Stimulated activated CD4-positive, alpha-beta T cell treated with anti-CD3 and anti-CD28 coated beads, TNF-alpha, amount 100 ng/mL, for 48 hours (primary cell): ENCODE measurements around the gene POLR2J3.
"Not testable (repeated sequence)": the region's sequence is repeated elsewhere in the genome, so short reads cannot be mapped to it uniquely, and the experiment has no call there.

Experiments used
- DNase-seq, 3 donors: peaks; one replicate each; pipeline ENCODE4 v3.0.0-alpha.2; 2020; ENCODE audit warnings: low read depth in 3 of 3

The POLR2J3 gene

DNA sequence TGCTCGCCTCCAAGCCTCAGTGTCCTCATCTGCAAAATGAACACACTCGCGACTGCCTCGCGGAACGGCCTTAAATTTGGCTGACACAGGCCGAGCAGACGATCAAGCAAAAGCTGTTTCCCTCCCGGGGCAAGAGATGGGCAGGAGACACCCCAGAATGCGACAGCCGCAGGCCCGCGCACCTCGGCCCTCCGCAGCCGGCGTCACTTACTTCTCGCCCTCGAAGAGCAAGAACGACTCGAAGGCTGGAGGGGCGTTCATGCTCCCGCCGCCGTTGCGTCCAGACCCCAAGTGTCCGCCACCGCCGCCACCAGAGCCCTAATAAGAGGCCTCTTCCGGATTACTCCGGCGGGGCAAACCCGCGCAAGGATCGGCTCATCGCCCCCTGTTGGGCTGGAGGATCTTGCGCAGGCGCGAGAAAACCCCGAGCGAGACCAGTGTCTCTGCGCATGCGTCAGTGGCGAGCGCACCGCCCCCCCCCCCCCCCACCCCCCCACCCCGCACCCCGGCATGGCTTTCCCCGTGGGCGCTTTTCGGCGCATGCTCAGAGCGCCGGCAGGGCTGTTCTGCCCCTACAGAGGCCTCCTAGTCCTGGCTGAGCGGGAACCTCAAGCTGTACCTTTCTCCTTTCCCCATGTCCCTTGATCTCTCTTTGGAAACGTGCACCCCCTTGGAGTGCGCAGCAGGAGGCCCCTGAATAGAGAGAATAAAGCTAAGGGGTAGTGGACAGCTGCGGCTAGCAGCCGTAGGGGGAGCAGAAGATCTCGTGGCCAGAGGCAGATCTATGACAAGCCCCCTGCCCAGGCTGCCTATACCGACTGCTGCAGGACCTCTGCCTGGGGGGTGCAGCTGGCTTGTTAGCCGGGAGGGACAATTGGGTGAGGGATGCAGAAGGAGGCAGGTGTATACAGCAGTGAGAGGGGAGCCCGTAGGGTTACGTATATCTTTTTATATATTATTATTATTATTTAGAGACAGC, at the start of gene POLR2J3:
Gene POLR2J3 (minus strand): TSS at position 323 of the 979 bp plus-strand sequence. CDS start 62 bp downstream, at position 261.
- peak; percentile 86 to 100 (median 99) for DNase-seq

DNA sequence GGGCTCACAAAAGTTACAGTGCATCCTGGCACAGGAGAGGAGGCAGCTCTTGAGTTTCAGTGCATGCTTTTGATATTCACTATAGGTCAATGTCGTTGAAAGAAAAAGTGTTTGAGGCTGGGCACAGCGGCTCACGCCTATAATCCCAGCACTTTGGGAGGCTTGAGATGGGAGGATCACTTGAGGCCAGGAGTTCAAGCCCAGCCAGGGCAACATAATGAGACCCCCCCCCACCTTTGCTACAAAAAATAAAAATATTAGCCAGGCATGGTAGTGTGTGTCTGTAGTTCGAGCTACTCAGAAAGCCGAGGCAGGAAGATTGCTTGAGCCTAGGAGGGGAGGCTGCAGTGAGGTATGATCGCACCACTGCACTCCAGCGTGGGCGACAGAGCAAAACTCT, 45.7 kb upstream of the POLR2J3 start:
- DNase-seq: not testable (repeated sequence)

DNA sequence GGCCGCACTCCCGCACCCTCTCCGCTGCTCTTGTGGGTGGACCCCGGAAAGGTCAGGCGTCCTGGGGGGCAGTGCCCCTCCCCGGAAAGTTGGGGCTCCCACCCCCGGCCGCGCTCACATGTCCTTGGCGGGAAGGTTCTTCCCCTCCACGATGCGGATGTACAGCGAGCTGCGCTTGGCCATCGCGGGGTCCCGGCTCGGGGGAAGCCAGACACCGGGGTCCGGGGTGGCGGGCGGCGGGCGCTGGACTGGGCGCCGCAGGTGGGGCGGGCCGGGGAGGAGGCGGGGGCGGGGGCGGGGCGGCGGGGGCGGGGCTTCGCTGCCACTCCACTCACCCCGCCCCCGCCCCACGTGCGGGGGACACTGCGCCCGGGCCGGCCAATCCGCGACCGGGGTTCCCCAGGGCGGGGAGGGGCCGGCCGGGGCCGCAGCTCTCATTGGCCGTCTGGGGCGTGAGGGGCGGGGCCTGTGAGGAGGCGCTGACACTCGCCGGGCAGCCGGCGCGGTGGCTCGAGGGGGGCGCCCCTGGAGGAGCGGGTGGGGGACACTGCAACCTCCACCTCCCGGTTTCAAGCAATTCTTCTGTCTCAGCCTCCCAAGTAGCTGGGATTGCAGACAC, 44.2 kb upstream of the POLR2J3 start, which contains the start of gene RASA4:
Gene RASA4 (minus strand): TSS at position 250 of the 619 bp plus-strand sequence. CDS start 67 bp downstream, at position 183.
- not testable (repeated sequence) for DNase-seq

DNA sequence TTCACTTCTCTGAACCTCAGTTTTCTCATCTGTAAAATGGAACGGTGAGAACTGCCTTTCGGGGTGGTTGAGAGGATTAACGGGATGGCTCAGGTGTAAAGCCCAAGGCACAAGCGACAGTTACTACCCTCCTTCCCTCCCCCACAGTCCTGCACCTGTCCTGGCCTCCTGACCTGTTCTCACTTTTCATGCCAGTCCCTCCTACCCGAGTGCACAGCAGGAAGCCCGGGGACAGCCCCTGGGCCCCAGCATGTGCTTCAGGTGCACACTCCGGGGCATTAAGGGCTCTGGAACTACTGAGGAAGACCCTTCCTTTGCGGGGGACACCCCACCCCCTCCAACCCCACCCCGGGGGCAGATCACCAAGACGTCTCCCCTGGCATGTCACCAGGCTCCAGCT, 43.5 kb upstream of the POLR2J3 start:
- not testable (repeated sequence) for DNase-seq

GRCh38 chr7:102614873-102615272, 42.5 kb upstream of the POLR2J3 start:
- not testable (repeated sequence) for DNase-seq

GRCh38 chr7:102614346-102614697, 41.9 kb upstream of the POLR2J3 start:
- not testable (repeated sequence) for DNase-seq

DNA sequence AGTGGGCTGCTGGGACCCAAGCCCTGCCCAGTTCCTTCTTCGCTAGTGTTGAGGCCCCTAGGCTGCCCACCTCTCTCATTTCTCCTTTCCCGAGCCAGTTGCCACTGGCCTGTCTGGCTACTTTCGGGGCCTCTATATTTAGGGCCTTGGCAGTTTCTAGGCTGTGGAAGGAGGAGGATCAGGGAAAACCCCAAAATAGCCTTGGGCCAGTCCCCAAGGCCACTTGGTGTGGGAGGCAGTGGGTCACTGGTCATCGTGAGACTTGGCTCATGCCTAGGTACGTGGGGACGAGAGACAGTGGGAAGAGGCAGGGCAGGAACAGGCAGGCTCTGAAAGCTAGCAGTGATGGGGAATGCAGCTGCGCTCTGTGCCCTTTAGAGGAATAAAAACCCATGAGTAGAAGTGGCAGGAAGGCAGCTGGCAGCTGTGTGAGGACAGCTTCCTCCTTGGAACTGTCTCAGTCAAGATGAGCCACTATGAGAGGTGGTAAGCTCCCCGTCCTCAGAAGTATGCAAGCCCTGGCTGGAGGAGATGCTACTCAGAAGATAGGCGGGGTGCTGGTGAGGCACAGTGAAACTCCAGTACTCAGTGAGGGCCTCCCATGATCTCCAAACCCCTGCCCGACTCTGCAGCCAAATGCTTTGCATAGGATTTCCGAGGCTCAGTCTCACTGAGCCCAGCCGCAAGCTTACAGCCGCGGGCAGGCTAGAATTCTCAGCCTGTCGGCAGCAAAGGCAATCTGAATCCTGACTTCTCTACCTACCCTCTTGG, 41.4 kb upstream of the POLR2J3 start:
- not testable (repeated sequence) for DNase-seq

DNA sequence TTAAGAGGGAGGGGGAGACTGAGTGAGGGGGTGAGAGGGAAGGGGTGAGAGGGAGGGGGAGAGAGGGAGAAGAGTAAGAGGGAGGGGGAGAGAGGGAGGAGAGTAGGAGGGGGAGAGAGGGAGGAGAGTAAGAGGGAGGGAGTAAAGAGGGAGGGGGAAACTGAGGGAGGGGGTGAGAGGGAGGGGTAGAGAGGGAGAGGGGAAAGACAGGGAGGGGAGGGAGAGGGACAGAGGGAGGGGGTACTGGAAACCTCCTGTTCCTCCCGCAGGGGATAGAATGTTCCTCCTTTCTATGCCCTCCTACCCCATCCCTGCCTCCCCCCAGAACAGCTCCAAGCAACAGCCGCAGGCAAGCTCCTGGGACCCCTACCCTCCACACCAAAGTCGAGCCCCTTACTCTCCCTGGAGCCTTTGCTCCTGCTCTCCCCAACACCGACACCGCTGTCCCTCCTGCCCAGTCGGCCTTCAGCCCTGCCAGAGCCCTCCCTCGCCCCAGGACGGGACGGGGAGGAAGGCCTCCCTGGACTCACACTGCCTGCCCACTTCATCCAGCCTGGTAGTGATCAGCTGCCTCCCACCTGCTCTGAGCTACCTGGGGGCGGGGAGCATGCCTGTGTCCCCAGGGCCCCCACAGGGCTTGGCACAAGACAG, 39.4 kb upstream of the POLR2J3 start:
- DNase-seq: not testable (repeated sequence)

DNA sequence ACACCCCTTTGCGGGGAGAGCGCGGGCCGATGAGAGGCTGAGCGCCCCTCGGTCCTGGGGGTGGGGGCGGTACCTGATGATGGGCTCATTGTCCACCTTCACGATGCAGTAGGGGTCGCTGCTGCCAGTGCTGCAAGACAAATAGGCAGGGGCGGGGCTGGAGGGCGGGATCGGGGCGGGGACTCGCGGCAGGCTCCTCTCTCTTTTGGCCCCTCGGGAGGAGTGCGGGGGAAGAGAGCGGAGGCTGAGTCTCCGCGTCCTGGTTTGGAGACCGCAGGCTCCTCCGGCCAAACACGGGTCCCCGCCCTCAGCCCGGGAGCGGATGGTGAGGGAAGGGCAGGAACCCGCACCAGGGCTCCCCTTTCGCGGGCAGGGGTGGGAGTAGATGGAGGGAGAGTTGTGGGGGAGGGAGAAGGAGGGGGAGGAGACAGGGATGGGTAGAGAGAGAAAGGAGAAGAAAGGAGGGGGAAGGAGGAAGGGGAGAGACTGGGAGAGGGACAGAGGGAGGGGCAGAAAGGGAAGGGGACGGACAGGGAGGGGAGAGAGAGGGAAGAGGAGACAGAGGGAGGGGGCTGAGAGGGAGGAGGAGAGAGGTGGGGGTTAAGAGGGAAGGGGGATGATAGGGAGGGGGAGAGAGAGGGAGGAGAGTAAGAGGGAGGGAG, 38.8 kb upstream of the POLR2J3 start:
- not testable (repeated sequence) for DNase-seq

- DNase-seq: not testable (repeated sequence)
These were observed 38.1 kb upstream of the POLR2J3 start for GRCh38 chr7:102610441-102610840.

- not testable (repeated sequence) for DNase-seq
These were observed 37.4 kb upstream of the POLR2J3 start for GRCh38 chr7:102609734-102610133.

- not testable (repeated sequence) for DNase-seq
These were observed 34.5 kb upstream of the POLR2J3 start for GRCh38 chr7:102606848-102607247.

DNA sequence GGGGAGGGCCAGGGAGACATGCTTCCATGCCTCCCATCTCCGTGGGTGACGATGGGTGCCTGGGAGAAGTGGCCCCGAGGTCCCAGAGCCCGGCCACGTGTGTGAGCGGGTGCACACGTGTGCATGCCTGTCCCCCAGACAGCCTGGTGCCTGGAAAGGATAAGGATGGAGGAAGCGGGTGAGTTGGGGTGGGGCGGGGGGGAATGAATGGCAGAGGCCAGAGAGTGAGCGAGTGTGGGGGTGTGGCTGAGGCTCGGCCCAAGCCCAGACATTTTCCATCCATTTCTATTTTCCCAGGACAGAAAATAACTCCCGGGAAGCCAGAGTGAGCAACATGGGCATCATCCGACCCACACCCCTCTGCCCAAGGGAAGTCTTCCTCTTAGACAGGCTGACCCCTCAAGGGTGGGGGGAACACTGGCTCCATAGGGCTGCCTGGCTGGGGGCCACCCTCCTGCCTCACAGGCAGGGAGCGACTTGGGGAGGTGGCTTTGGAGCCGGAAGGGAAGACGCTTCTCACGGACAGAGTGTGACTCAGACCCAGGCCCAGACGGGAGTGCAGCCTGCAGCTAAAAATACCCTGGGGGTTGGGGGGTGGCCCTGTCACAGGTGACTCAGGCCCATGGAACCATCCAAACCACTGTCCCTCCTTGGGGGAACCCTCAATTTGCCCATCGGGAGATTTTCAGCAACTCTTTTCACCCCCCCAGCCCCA, 32.2 kb upstream of the POLR2J3 start:
- not testable (repeated sequence) for DNase-seq

- DNase-seq: not testable (repeated sequence)
These were observed 29.9 kb upstream of the POLR2J3 start for GRCh38 chr7:102602317-102602716.

DNA sequence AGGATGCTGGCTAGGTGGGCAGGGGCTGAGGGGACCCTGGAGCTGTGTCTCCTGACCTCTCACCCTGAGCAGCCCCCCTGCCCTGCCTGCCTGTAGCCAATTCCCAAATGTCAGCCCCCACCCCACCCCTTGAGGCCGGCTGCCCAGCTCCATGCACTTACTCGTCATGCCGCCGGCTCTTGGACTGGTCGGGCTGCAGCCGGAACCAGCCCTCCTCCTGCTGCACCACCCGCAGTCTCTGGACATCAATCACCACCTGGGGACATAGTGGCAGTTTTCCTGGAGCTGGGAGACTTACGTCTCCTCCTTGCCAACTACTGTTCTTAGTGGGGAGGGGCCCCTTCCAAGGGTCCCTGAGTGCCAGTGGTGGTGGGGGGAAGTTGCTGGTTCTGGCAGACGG, 27.3 kb upstream of the POLR2J3 start:
- not testable (repeated sequence) for DNase-seq

- not testable (repeated sequence) for DNase-seq
These were observed 23.7 kb upstream of the POLR2J3 start for GRCh38 chr7:102596036-102596435.

DNA sequence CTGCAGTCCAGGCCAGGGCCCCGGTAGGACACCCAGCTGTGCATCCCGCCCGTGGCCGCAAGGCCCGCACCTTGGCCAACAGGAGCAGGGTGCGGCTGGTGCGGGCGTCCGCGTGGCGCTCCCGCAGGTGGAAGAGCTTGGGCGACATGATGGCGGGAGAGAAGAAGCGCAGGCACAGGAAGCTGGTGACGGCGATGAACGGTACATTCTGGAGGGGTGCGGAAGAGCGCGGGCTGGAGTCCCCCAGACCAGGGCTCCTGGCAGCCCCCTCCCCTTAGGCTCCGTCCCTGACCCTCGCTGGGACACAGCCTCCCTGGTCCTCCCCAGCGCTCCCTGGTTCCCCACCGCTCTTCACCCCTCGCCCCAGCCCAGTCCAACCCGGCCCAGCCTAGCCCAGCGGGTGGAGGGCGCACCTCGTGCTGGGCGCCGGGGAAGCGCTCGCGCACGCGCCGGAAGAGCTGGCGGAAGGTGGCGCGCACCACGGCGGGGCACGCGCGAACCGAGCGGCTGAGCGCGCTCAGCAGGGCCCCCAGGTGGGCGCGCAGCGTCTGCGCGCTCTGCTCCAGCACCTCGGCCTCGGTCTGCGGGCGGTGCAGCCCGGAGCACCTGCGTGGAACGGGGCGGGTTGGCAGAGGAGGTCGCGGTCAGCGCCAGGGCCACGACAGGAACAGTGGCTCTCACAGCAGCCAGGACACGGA, 21.4 kb upstream of the POLR2J3 start:
- DNase-seq: not testable (repeated sequence)

DNA sequence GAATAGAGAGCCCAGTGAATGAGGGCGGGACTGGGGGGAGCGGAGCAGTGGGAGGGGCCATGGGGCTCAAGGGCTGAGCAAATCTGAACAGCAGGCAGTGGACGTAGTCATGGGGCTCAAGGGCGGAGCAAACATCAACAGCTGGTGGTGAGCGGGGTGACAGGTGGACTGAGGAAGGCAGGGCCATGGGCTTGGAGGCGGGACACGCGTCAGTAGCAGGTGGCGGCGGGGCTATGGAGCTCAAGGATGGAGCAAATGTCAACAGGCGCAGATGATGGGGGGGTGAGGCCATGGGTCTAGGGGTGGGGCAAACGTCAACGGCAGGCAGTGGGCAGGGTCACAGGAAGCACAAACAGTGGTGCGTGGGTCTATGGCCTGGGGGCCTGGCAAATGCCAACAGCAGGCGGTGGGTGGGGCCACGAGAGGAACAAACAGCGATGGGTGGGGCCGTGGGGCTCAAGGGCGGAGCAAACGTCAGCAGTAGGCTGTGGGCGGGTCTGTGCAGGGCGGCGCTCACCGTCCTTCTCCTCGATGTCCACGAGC, 20.2 kb upstream of the POLR2J3 start:
- not testable (repeated sequence) for DNase-seq

DNA sequence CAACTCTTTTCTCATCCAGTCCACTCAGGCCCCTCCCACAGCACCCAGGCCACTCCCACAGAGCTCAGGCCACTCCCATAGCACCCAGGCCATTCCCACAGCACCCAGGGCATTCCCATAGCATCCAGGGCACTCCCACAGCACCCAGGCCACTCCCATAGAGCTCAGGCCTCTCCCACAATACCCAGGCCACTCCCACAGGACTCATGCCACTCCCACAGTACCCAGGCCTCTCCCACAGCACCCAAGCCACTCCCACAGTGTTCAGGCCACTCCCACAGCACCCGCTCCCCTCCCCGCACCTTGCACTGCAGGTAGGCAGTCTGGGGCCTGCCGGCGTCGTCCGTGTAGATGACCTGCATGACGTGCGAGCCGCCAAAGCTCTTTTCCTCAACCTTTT, 17.5 kb upstream of the POLR2J3 start:
- DNase-seq: not testable (repeated sequence)
